Vagina (tissue), 2 donors: ENCODE measurements around the gene EXD3.

Experiments used
- POLR2AphosphoS5 ChIP-seq, 2 donors: sonication (generic); formaldehyde crosslinking; IDR thresholded peaks; one replicate each; pipeline ENCODE4 v1.9.0; 2017; ENCODE audit warnings: antibody characterized with exemption in 2 of 2, mild to moderate bottlenecking in 2 of 2, low read depth in 1 of 2; ENCODE audit not compliant: insufficient read depth in 1 of 2
- TF ChIP-seq, protein P1 (sequence below), 3 experiments: fragments of 450-650 bp in 2 of 3; fragments of 200-600 bp in 1 of 3; sonication (generic) in 1 of 3; IDR thresholded peaks; one replicate each; pipeline ENCODE4 v1.5.1; 2017 to 2019; ENCODE audit warnings: antibody characterized with exemption in 3 of 3, mild to moderate bottlenecking in 2 of 3, moderate library complexity in 2 of 3

DNA sequence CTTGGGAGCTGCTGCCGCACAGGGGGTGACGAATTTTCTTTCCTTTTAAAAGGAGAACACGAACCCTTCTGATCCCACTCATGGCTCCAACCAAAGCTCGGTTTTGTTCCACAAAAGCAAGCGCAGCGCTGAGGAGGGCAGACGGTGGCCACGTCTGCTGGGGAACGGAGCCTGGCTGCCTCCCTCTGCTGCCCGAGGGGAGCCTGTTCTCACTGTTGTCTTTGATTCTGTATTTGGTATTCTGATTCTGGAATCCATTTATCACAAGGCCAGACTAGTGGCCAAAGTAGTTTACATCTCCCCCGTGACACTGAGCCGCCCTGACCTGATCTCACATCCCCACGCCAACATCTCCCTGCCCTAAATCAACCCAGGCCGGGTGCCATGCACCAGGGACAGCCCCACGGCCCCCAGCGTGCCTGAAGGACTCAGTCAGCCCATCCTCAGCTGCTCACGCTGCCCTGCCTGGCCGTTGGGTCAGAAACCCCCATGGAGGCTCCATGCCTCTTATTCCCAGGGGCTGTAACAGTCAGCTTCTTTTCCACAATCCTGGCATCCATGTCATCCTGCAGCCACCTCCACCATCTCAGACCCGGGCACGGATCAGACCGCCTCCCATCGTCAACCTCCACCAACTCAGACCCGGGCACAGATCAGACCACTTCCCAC, 42.9 kb upstream of the EXD3 start:
- TF ChIP-seq, protein P1, sequence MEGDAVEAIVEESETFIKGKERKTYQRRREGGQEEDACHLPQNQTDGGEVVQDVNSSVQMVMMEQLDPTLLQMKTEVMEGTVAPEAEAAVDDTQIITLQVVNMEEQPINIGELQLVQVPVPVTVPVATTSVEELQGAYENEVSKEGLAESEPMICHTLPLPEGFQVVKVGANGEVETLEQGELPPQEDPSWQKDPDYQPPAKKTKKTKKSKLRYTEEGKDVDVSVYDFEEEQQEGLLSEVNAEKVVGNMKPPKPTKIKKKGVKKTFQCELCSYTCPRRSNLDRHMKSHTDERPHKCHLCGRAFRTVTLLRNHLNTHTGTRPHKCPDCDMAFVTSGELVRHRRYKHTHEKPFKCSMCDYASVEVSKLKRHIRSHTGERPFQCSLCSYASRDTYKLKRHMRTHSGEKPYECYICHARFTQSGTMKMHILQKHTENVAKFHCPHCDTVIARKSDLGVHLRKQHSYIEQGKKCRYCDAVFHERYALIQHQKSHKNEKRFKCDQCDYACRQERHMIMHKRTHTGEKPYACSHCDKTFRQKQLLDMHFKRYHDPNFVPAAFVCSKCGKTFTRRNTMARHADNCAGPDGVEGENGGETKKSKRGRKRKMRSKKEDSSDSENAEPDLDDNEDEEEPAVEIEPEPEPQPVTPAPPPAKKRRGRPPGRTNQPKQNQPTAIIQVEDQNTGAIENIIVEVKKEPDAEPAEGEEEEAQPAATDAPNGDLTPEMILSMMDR (IDR thresholded peaks at IDR 0.05), result no peak
- no peak for TF ChIP-seq POLR2AphosphoS5 (IDR thresholded peaks at IDR 0.05; ENCODE audit: insufficient read depth in 1 of 2, low read depth in 1 of 2)
